Activated CD8-positive, alpha-beta memory T cell treated with anti-CD3 and anti-CD28 coated beads, Interleukin-2, amount 10 ng/mL, durations not matched to agents 7 days and 5 days (primary cell): ENCODE measurements around the gene ESRRG. TPM values are rescaled to one million over a fixed set of nuclear protein-coding genes. Genes with fewer than 3 reads are reported as not detected.

Source experiments
- ATAC-seq: fragments of 150-1000 bp; cut with Tn5 transposase; one replicate; pipeline ENCODE4 v1.10.0; 2021; ENCODE audit warnings: moderate library complexity
- CTCF ChIA-PET: fragments of 350-600 bp; sonication (Branson Sonifier 250); formaldehyde crosslinking; loops from one replicate; lab custom pipeline; 2021; ENCODE audit warnings: antibody characterized with exemption; lab: Charles Lee
- DNase-seq: peaks from one replicate; pipeline ENCODE4 v3.0.0-alpha.2; 2020
- H3K27ac Mint-ChIP-seq: one replicate; pipeline ENCODE4 v1.8.0; 2021; ENCODE audit warnings: mild to moderate bottlenecking, mixed read lengths
- H3K27me3 Mint-ChIP-seq: one replicate; pipeline ENCODE4 v1.8.0; 2021; ENCODE audit warnings: mixed read lengths
- H3K36me3 Mint-ChIP-seq: one replicate; pipeline ENCODE4 v1.8.0; 2021; ENCODE audit warnings: mild to moderate bottlenecking, mixed read lengths
- H3K4me1 Mint-ChIP-seq: one replicate; pipeline ENCODE4 v1.8.0; 2021; ENCODE audit warnings: mixed read lengths
- H3K4me3 Mint-ChIP-seq: one replicate; pipeline ENCODE4 v1.8.0; 2021; ENCODE audit warnings: mild to moderate bottlenecking, moderate library complexity, mixed read lengths
- H3K9me3 Mint-ChIP-seq: one replicate; pipeline ENCODE4 v1.8.0; 2022; ENCODE audit warnings: low read depth, mixed read lengths
- total RNA-seq, 2 experiments: library from RNA; stranded (reverse); gene quantifications; one replicate each; pipeline ENCODE4 v1.2.3, GENCODE V29; 2021

ESRRG gene
- total RNA-seq = not detected

GRCh38 chr1:216723274-216723780 is at the start of gene ESRRG:
TSS of gene ESRRG (minus strand) at chr1:216723429. CDS start at chr1:216723299, 130 bp downstream.
- Mint-ChIP-seq H3K36me3 (no peaks in the 10 kb centered on the region), H3K27me3 (peaks cover 14% of the 10 kb centered on the region), H3K27ac (no peak within 1 kb of the TSS), H3K4me1 (no peaks in the 10 kb centered on the region), H3K4me3 (no peak within 1 kb of the TSS), H3K9me3 (no peaks in the 10 kb centered on the region)
- DNase-seq (no peak), ATAC-seq (no peak)
- CTCF ChIA-PET = no interaction called here

GRCh38 chr1:216771922-216772321 is 48.7 kb upstream of the ESRRG start:
- Mint-ChIP-seq H3K4me3 (no peak overlapping the region), H3K4me1 (no peaks in the 10 kb centered on the region), H3K27me3 (no peaks in the 10 kb centered on the region), H3K27ac (no peak overlapping the region), H3K36me3 (no peaks in the 10 kb centered on the region), H3K9me3 (peaks cover 4% of the 10 kb centered on the region)
- CTCF ChIA-PET = no interaction called here
- ATAC-seq (no peak), DNase-seq (no peak)

- no peaks in the 10 kb centered on the region for H3K4me1 Mint-ChIP-seq
- ATAC-seq = no peak
- H3K9me3 Mint-ChIP-seq = peaks cover 2% of the 10 kb centered on the region
- H3K27me3 Mint-ChIP-seq = no peaks in the 10 kb centered on the region
- DNase-seq = no peak
- no peak overlapping the region for H3K4me3 Mint-ChIP-seq
- no peak overlapping the region for H3K27ac Mint-ChIP-seq
- no peaks in the 10 kb centered on the region for H3K36me3 Mint-ChIP-seq
- CTCF ChIA-PET = no interaction called here
Observed at GRCh38 chr1:216766633-216767327, 43.6 kb upstream of the ESRRG start.

- no peaks in the 10 kb centered on the region for H3K27me3 Mint-ChIP-seq
- CTCF ChIA-PET = no interaction called here
- no peaks in the 10 kb centered on the region for H3K4me1 Mint-ChIP-seq
- ATAC-seq = no peak
- H3K36me3 Mint-ChIP-seq = no peaks in the 10 kb centered on the region
- no peak overlapping the region for H3K4me3 Mint-ChIP-seq
- no peak for DNase-seq
- H3K27ac Mint-ChIP-seq = no peak overlapping the region
- H3K9me3 Mint-ChIP-seq = peaks cover 2% of the 10 kb centered on the region
Observed at GRCh38 chr1:216765346-216766300, 42.4 kb upstream of the ESRRG start.

GRCh38 chr1:216758161-216758560 is 34.9 kb upstream of the ESRRG start:
- DNase-seq = no peak
- ATAC-seq = no peak
- Mint-ChIP-seq H3K9me3 (no peaks in the 10 kb centered on the region), H3K4me1 (no peaks in the 10 kb centered on the region), H3K27me3 (no peaks in the 10 kb centered on the region), H3K4me3 (no peak overlapping the region), H3K36me3 (no peaks in the 10 kb centered on the region), H3K27ac (no peak overlapping the region)
- CTCF ChIA-PET = no interaction called here

GRCh38 chr1:216757110-216757509 is 33.9 kb upstream of the ESRRG start:
- no peaks in the 10 kb centered on the region for H3K4me1 Mint-ChIP-seq
- H3K27me3 Mint-ChIP-seq = no peaks in the 10 kb centered on the region
- DNase-seq (no peak), ATAC-seq (no peak)
- no peak overlapping the region for H3K27ac Mint-ChIP-seq
- H3K9me3 Mint-ChIP-seq = no peaks in the 10 kb centered on the region
- no peak overlapping the region for H3K4me3 Mint-ChIP-seq
- CTCF ChIA-PET = no interaction called here
- H3K36me3 Mint-ChIP-seq = no peaks in the 10 kb centered on the region

GRCh38 chr1:216750961-216751360 is 27.7 kb upstream of the ESRRG start:
- CTCF ChIA-PET = no interaction called here
- no peaks in the 10 kb centered on the region for H3K27me3 Mint-ChIP-seq

GRCh38 chr1:216750031-216750627 is 26.9 kb upstream of the ESRRG start:
- no peaks in the 10 kb centered on the region for H3K27me3 Mint-ChIP-seq
- H3K4me1 Mint-ChIP-seq = no peaks in the 10 kb centered on the region
- CTCF ChIA-PET = no interaction called here

More at GRCh38 chr1:216750961-216751360, 27.7 kb upstream of the ESRRG start:
- Mint-ChIP-seq H3K4me3 (no peak overlapping the region), H3K9me3 (no peaks in the 10 kb centered on the region), H3K36me3 (no peaks in the 10 kb centered on the region), H3K27ac (no peak overlapping the region), H3K4me1 (no peaks in the 10 kb centered on the region)
- ATAC-seq = no peak
- no peak for DNase-seq

GRCh38 chr1:216749232-216749631 is 26.0 kb upstream of the ESRRG start:
- Mint-ChIP-seq H3K27me3 (no peaks in the 10 kb centered on the region), H3K4me1 (no peaks in the 10 kb centered on the region), H3K9me3 (no peaks in the 10 kb centered on the region), H3K4me3 (no peak overlapping the region), H3K27ac (no peak overlapping the region), H3K36me3 (no peaks in the 10 kb centered on the region)
- no peak for ATAC-seq
- no peak for DNase-seq
- CTCF ChIA-PET = no interaction called here

More at GRCh38 chr1:216750031-216750627, 26.9 kb upstream of the ESRRG start:
- ATAC-seq (no peak), DNase-seq (no peak)
- Mint-ChIP-seq H3K36me3 (no peaks in the 10 kb centered on the region), H3K4me3 (no peak overlapping the region), H3K27ac (no peak overlapping the region), H3K9me3 (no peaks in the 10 kb centered on the region)

GRCh38 chr1:216742625-216743024 is 19.4 kb upstream of the ESRRG start:
- DNase-seq = no peak
- H3K27me3 Mint-ChIP-seq = no peaks in the 10 kb centered on the region
- H3K9me3 Mint-ChIP-seq = no peaks in the 10 kb centered on the region
- H3K36me3 Mint-ChIP-seq = no peaks in the 10 kb centered on the region
- no peak overlapping the region for H3K4me3 Mint-ChIP-seq
- no peaks in the 10 kb centered on the region for H3K4me1 Mint-ChIP-seq
- H3K27ac Mint-ChIP-seq = no peak overlapping the region
- CTCF ChIA-PET = no interaction called here
- ATAC-seq = no peak

GRCh38 chr1:216740331-216740730 is 17.1 kb upstream of the ESRRG start:
- Mint-ChIP-seq H3K36me3 (no peaks in the 10 kb centered on the region), H3K9me3 (no peaks in the 10 kb centered on the region), H3K27ac (no peak overlapping the region), H3K4me3 (no peak overlapping the region), H3K4me1 (no peaks in the 10 kb centered on the region), H3K27me3 (no peaks in the 10 kb centered on the region)
- CTCF ChIA-PET = no interaction called here
- DNase-seq (no peak), ATAC-seq (no peak)

- Mint-ChIP-seq H3K4me1 (no peaks in the 10 kb centered on the region), H3K9me3 (no peaks in the 10 kb centered on the region), H3K27ac (no peak overlapping the region), H3K27me3 (no peaks in the 10 kb centered on the region), H3K36me3 (no peaks in the 10 kb centered on the region), H3K4me3 (no peak overlapping the region)
- no peak for DNase-seq
- no peak for ATAC-seq
- CTCF ChIA-PET = no interaction called here
Observed at GRCh38 chr1:216739793-216740192, 16.6 kb upstream of the ESRRG start.

GRCh38 chr1:216732121-216732520 is 8.9 kb upstream of the ESRRG start:
- Mint-ChIP-seq H3K4me1 (no peaks in the 10 kb centered on the region), H3K27ac (no peak overlapping the region), H3K9me3 (peaks cover 3% of the 10 kb centered on the region), H3K27me3 (no peaks in the 10 kb centered on the region), H3K36me3 (no peaks in the 10 kb centered on the region), H3K4me3 (no peak overlapping the region)
- no peak for DNase-seq
- CTCF ChIA-PET = interaction anchor here (0.7 kb wide), 1 partner anchor 1607 kb away, joined by 3 read pairs; no protein-coding TSS in a partner anchor
- ATAC-seq = no peak
